NCI-H2196 treated with DMSO at 0.1 percent for 48 hours (cell line): ENCODE results near the gene HERC2.

Source experiments
- DNase-seq: peaks from one replicate; lab custom pipeline; 2025; ENCODE audit not compliant: unreplicated experiment; lab: John Stamatoyannopoulos, UW

Gene HERC2

GRCh38 chr15:28079313-28079969 is 242.5 kb downstream of the HERC2 start:
- DNase-seq: no peak

GRCh38 chr15:28078191-28078719 is 243.7 kb downstream of the HERC2 start:
- no peak for DNase-seq

- DNase-seq: no peak
Measured at GRCh38 chr15:28075573-28075972, 246.4 kb downstream of the HERC2 start.

GRCh38 chr15:28068930-28069329 is 253.0 kb downstream of the HERC2 start:
- no peak for DNase-seq

GRCh38 chr15:28066231-28066630 is 255.7 kb downstream of the HERC2 start:
- no peak for DNase-seq
